Measurements from ENCODE around the gene WNT8A.

The WNT8A gene

GRCh38 chr5:138092301-138092700, 8.5 kb downstream of the WNT8A start:
- DNase-seq = no peak

- DNase-seq = no peak
Measured at GRCh38 chr5:138093036-138093435, 9.2 kb downstream of the WNT8A start.

GRCh38 chr5:138095100-138095907, 11.5 kb downstream of the WNT8A start:
- no peak for DNase-seq

- no peak for DNase-seq
Measured at GRCh38 chr5:138096363-138096762, 12.5 kb downstream of the WNT8A start.

GRCh38 chr5:138096997-138097828, 13.4 kb downstream of the WNT8A start:
- DNase-seq = no peak

- no peak for DNase-seq
Measured at GRCh38 chr5:138102454-138103318, 18.9 kb downstream of the WNT8A start.

GRCh38 chr5:138103319-138103637, 19.4 kb downstream of the WNT8A start:
- no peak for DNase-seq

- DNase-seq = no peak
Measured at GRCh38 chr5:138105709-138106108, 21.9 kb downstream of the WNT8A start.

GRCh38 chr5:138107213-138107612, 23.4 kb downstream of the WNT8A start:
- no peak for DNase-seq

GRCh38 chr5:138109463-138110265, 25.8 kb downstream of the WNT8A start:
- no peak for DNase-seq

GRCh38 chr5:138110266-138110963, 26.6 kb downstream of the WNT8A start:
- DNase-seq = peak; percentile 11

- no peak for DNase-seq
Measured at GRCh38 chr5:138111181-138111580, 27.3 kb downstream of the WNT8A start.

- DNase-seq = no peak
Measured at GRCh38 chr5:138111937-138112336, 28.1 kb downstream of the WNT8A start.

GRCh38 chr5:138115254-138115653, 31.4 kb downstream of the WNT8A start:
- DNase-seq = no peak

GRCh38 chr5:138128334-138128733, 44.5 kb downstream of the WNT8A start:
- DNase-seq = no peak

- no peak for DNase-seq
Measured at GRCh38 chr5:138129347-138129746, 45.5 kb downstream of the WNT8A start.

GRCh38 chr5:138132543-138132942, 48.7 kb downstream of the WNT8A start:
- no peak for DNase-seq

- DNase-seq = no peak
Measured at GRCh38 chr5:138138949-138139780, 55.3 kb downstream of the WNT8A start, which contains the start of gene NME5. Gene NME5 (minus strand): TSS chr5:138139428. CDS start chr5:138138780, 648 bp downstream.

GRCh38 chr5:138139781-138140090, 55.9 kb downstream of the WNT8A start:
- DNase-seq = no peak

GRCh38 chr5:138140268-138140667, 56.4 kb downstream of the WNT8A start:
- DNase-seq = no peak
